Stimulated activated CD8-positive, alpha-beta memory T cell treated with anti-CD3 and anti-CD28 coated beads, Interleukin-7, amount 100 ng/mL, for 48 hours (primary cell): ENCODE data around the gene HOXA4.

ENCODE experiments used
- DNase-seq, 2 donors: peaks; one replicate each; pipeline ENCODE4 v3.0.0-alpha.2; 2020; ENCODE audit warnings: low read depth in 1 of 2; ENCODE audit errors: extremely low read depth in 1 of 2

HOXA4 gene

GRCh38 chr7:27147199-27148030 is 16.9 kb upstream of the HOXA4 start, which contains the start of gene HOXA6:
Gene HOXA6 (minus strand): TSS chr7:27147774. CDS start chr7:27147749, 25 bp downstream.
- DNase-seq, result no peak

GRCh38 chr7:27146491-27147198 is 16.1 kb upstream of the HOXA4 start:
- DNase-seq, result no peak

GRCh38 chr7:27145914-27146412 is 15.4 kb upstream of the HOXA4 start:
- no peak for DNase-seq

- no peak for DNase-seq
Measured at GRCh38 chr7:27145165-27145913, 14.8 kb upstream of the HOXA4 start.

GRCh38 chr7:27144781-27145164 is 14.2 kb upstream of the HOXA4 start:
- DNase-seq, result no peak

- DNase-seq, result no peak
Measured at GRCh38 chr7:27143950-27144780, 13.6 kb upstream of the HOXA4 start.

GRCh38 chr7:27143023-27143949 is 12.7 kb upstream of the HOXA4 start, which contains the start of gene HOXA5:
Gene HOXA5 (minus strand): TSS chr7:27143681. CDS start chr7:27143607, 74 bp downstream.
- DNase-seq, result no peak

- DNase-seq, result no peak
Measured at GRCh38 chr7:27142580-27143022, 12.0 kb upstream of the HOXA4 start.

GRCh38 chr7:27141923-27142579 is 11.5 kb upstream of the HOXA4 start:
- no peak for DNase-seq

- no peak for DNase-seq
Measured at GRCh38 chr7:27141137-27141922, 10.8 kb upstream of the HOXA4 start.

GRCh38 chr7:27140126-27140857 is 9.7 kb upstream of the HOXA4 start:
- no peak for DNase-seq

- no peak for DNase-seq
Measured at GRCh38 chr7:27139334-27140125, 9.0 kb upstream of the HOXA4 start.

GRCh38 chr7:27138985-27139333 is 8.4 kb upstream of the HOXA4 start:
- DNase-seq, result no peak

GRCh38 chr7:27138472-27138871 is 7.9 kb upstream of the HOXA4 start:
- no peak for DNase-seq

GRCh38 chr7:27137640-27138315 is 7.2 kb upstream of the HOXA4 start:
- DNase-seq, result no peak

- no peak for DNase-seq
Measured at GRCh38 chr7:27134392-27134791, 3.8 kb upstream of the HOXA4 start.
